Osteocyte (in vitro differentiated cells): ENCODE data around the gene YIPF5. TPM values are rescaled to one million over a fixed set of nuclear protein-coding genes. Genes with fewer than 3 reads are reported as not detected.

ENCODE experiments used
- DNase-seq: peaks from one replicate; pipeline ENCODE4 v3.0.0; 2021; ENCODE audit warnings: mixed read lengths; ENCODE audit not compliant: unreplicated experiment; ENCODE audit errors: extremely low spot score
- H3K27ac Mint-ChIP-seq: one replicate; pipeline ENCODE4 v1.8.0; 2021; ENCODE audit warnings: mild to moderate bottlenecking, mixed read lengths; ENCODE audit not compliant: unreplicated experiment
- H3K27me3 Mint-ChIP-seq: one replicate; pipeline ENCODE4 v1.8.0; 2021; ENCODE audit warnings: mixed read lengths; ENCODE audit not compliant: unreplicated experiment
- H3K36me3 Mint-ChIP-seq: one replicate; pipeline ENCODE4 v1.8.0; 2021; ENCODE audit warnings: mixed read lengths; ENCODE audit not compliant: unreplicated experiment
- H3K4me1 Mint-ChIP-seq: one replicate; pipeline ENCODE4 v1.8.0; 2021; ENCODE audit warnings: mixed read lengths; ENCODE audit not compliant: unreplicated experiment
- H3K4me3 Mint-ChIP-seq: one replicate; pipeline ENCODE4 v1.8.0; 2021; ENCODE audit warnings: mild to moderate bottlenecking, moderate library complexity, mixed read lengths; ENCODE audit not compliant: unreplicated experiment
- H3K9me3 Mint-ChIP-seq: one replicate; pipeline ENCODE4 v1.8.0; 2021; ENCODE audit warnings: mixed read lengths; ENCODE audit not compliant: unreplicated experiment
- CTCF ChIP-seq: fragments of 200-600 bp; sonication (generic); IDR thresholded peaks from 2 replicates; pipeline ENCODE4 v1.5.0; 2021; ENCODE audit warnings: antibody characterized with exemption, mild to moderate bottlenecking, moderate library complexity
- total RNA-seq: library from RNA; stranded (reverse); gene quantifications from 2 replicates; pipeline ENCODE4 v1.2.1, GENCODE V29; 2021

The YIPF5 gene
- total RNA-seq, 1 donor from 2014 or later: 79.2 TPM

- no peaks in the 10 kb centered on the region for H3K36me3 Mint-ChIP-seq
- TF ChIP-seq CTCF: no peak
- H3K4me3 Mint-ChIP-seq: no peak overlapping the region
- no peak overlapping the region for H3K27ac Mint-ChIP-seq
- no peaks in the 10 kb centered on the region for H3K9me3 Mint-ChIP-seq
- peaks cover 4% of the 10 kb centered on the region for H3K4me1 Mint-ChIP-seq
- DNase-seq: no peak
- peaks cover 5% of the 10 kb centered on the region for H3K27me3 Mint-ChIP-seq
These were observed 25.3 kb downstream of the YIPF5 start for GRCh38 chr5:144144956-144145751.

- peaks cover 5% of the 10 kb centered on the region for H3K27me3 Mint-ChIP-seq
- H3K9me3 Mint-ChIP-seq: no peaks in the 10 kb centered on the region
- no peak for TF ChIP-seq CTCF
- no peaks in the 10 kb centered on the region for H3K36me3 Mint-ChIP-seq
- peaks cover 17% of the 10 kb centered on the region for H3K4me1 Mint-ChIP-seq
- no peak for DNase-seq
- no peak overlapping the region for H3K27ac Mint-ChIP-seq
- H3K4me3 Mint-ChIP-seq: no peak overlapping the region
These were observed 26.8 kb downstream of the YIPF5 start for GRCh38 chr5:144143625-144144024.

- peaks cover 17% of the 10 kb centered on the region for H3K4me1 Mint-ChIP-seq
- H3K36me3 Mint-ChIP-seq: no peaks in the 10 kb centered on the region
- no peaks in the 10 kb centered on the region for H3K9me3 Mint-ChIP-seq
- H3K4me3 Mint-ChIP-seq: no peak overlapping the region
- H3K27me3 Mint-ChIP-seq: peaks cover 5% of the 10 kb centered on the region
- no peak for TF ChIP-seq CTCF
- DNase-seq: no peak
- H3K27ac Mint-ChIP-seq: no peak overlapping the region
These were observed 27.7 kb downstream of the YIPF5 start for GRCh38 chr5:144142824-144143162.

GRCh38 chr5:144142139-144142823, 28.2 kb downstream of the YIPF5 start:
- H3K27ac Mint-ChIP-seq: no peak overlapping the region
- TF ChIP-seq CTCF: peak; percentile 85
- H3K27me3 Mint-ChIP-seq: peaks cover 5% of the 10 kb centered on the region
- H3K4me3 Mint-ChIP-seq: no peak overlapping the region
- peaks cover 17% of the 10 kb centered on the region for H3K4me1 Mint-ChIP-seq
- no peaks in the 10 kb centered on the region for H3K36me3 Mint-ChIP-seq
- DNase-seq: no peak
- no peaks in the 10 kb centered on the region for H3K9me3 Mint-ChIP-seq

- Mint-ChIP-seq H3K27ac (no peak overlapping the region), H3K4me3 (no peak overlapping the region), H3K27me3 (peaks cover 5% of the 10 kb centered on the region), H3K4me1 (peaks cover 17% of the 10 kb centered on the region), H3K9me3 (no peaks in the 10 kb centered on the region), H3K36me3 (no peaks in the 10 kb centered on the region)
- no peak for TF ChIP-seq CTCF
- DNase-seq: no peak
These were observed 28.9 kb downstream of the YIPF5 start for GRCh38 chr5:144141585-144141984.
